ENCODE results near the gene EDIL3. TPM values are rescaled to one million over a fixed set of nuclear protein-coding genes. Genes with fewer than 3 reads are reported as not detected.

Gene EDIL3, protein sequence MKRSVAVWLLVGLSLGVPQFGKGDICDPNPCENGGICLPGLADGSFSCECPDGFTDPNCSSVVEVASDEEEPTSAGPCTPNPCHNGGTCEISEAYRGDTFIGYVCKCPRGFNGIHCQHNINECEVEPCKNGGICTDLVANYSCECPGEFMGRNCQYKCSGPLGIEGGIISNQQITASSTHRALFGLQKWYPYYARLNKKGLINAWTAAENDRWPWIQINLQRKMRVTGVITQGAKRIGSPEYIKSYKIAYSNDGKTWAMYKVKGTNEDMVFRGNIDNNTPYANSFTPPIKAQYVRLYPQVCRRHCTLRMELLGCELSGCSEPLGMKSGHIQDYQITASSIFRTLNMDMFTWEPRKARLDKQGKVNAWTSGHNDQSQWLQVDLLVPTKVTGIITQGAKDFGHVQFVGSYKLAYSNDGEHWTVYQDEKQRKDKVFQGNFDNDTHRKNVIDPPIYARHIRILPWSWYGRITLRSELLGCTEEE
- not detected for total RNA-seq

DNA sequence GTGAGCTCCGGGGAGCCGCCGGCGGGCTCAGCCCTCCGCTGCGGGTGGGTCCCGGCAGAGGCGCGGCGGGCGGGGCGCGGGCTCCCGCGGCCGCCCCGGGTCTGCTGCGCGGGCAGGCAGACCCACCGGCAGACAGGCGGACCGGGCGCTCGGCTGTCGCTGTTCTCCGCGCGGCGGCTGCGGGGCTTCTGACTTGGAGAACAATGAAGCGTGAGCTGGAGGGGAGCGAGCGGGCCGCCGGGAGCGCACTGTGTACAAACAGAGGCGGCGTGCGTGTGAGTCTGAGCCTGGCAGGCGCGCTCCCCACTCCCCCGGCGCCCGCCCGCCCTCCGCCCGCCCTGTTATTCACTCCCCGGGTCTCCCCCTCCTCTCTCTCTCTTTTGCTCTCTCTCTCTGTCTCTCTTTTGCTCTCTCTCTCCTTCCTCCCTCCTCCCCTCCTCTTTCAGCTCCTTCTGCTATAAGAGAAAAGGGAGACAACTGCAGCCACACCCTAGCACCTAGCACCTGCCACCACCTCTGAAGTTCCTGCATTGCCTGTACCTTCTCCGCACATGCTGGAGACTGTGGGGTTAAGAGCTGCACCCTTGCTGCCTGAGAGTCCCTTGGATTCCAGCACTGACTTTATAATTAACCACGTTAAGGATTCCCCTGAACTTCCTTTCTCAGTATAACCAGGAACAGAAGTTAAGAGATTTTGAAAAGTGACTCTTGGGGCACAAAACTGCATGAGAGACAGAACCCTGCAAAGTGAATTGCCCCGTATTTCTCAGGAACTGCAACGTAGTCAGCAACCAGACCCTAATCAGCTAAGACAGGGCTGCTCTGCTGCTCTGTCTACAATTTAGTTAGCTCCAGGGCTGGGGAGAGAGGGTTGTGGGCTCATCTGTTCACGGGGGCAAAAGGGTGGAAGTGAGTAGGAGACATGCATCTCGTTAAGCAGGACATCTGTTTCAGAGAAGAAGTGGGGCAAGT, at the start of gene EDIL3:
Gene EDIL3, minus strand, starts transcription at position 277 of the 972 bp plus-strand sequence. CDS start 506 bp downstream, outside the sequence.
- no peak for DNase-seq
- Mint-ChIP-seq H3K27me3 (peaks cover 47% of the 10 kb centered on the region), H3K9me3 (no peaks in the 10 kb centered on the region), H3K4me1 (peaks cover 12% of the 10 kb centered on the region), H3K27ac (no peak within 1 kb of the TSS), H3K36me3 (ENCODE audit: low read depth) (no peaks in the 10 kb centered on the region), H3K4me3 (no peak within 1 kb of the TSS)
- ChIA-PET CTCF (no interaction called here), POLR2A (no interaction called here)

DNA sequence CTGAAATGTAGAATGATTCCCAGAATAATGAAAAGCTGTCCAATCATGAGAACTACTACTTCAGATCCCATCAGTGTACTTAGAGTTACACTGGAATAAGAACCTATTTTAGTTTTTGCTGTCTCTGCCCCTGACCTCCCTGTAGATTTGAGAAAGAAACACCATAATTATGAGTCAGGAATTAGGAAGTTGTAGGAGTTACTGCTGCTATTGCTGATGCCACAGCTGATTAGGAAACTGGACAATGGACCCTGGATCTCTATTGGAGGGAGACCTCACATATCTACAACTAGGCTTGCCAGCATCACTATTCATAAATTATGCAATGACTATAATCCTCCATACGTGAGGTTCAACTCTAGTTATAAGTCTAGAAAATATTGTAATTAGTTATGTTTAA, 48.8 kb upstream of the EDIL3 start:
- Mint-ChIP-seq H3K9me3 (no peaks in the 10 kb centered on the region), H3K4me3 (no peak overlapping the region), H3K36me3 (ENCODE audit: low read depth) (no peaks in the 10 kb centered on the region), H3K4me1 (no peaks in the 10 kb centered on the region), H3K27ac (no peak overlapping the region), H3K27me3 (no peaks in the 10 kb centered on the region)
- ChIA-PET POLR2A (no interaction called here), CTCF (no interaction called here)
- DNase-seq, result no peak

DNA sequence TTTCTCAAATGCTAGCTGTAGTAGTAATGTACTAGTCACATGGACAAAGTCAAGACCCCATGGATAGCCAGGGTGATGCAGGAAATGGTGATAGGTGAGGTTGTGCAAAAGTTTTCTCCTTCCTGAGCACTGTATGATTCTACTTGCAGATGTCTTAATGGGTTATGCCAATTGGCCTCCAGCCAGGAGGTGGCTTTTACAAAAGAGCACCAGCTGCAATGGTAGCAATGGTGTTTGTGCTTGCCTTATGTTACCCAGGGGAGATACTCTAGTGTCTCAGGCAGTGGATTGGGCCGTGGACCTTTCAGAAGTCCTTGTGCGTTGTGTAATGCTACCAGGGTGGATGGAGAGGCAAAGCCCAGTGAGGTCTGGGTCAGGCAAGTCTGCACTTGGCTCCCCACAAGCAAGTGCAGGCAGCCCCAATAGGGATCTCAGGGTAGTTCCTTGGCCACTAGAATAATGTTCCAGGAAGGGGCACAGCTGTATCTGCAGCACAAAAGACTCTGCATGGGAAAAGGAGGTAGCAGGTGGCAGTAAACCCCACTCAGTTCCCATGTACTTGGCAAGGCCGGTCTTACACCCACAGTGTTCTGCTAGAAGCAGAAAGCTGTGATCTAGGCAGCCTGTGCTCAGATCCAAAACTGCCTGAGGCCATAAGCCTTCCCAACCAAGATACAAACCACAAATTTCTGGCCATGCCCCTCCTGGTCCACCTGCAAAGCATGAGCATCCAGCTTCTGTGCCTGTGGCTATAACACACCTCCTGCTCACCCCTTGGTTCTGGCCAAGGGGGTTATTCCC, 46.4 kb upstream of the EDIL3 start:
- POLR2A ChIA-PET, result no interaction called here
- DNase-seq, result no peak
- no peaks in the 10 kb centered on the region for H3K4me1 Mint-ChIP-seq
- CTCF ChIA-PET, result no interaction called here
- no peaks in the 10 kb centered on the region for H3K36me3 Mint-ChIP-seq (ENCODE audit: low read depth)
- no peak overlapping the region for H3K27ac Mint-ChIP-seq
- no peaks in the 10 kb centered on the region for H3K9me3 Mint-ChIP-seq
- H3K27me3 Mint-ChIP-seq, result no peaks in the 10 kb centered on the region
- no peak overlapping the region for H3K4me3 Mint-ChIP-seq

DNA sequence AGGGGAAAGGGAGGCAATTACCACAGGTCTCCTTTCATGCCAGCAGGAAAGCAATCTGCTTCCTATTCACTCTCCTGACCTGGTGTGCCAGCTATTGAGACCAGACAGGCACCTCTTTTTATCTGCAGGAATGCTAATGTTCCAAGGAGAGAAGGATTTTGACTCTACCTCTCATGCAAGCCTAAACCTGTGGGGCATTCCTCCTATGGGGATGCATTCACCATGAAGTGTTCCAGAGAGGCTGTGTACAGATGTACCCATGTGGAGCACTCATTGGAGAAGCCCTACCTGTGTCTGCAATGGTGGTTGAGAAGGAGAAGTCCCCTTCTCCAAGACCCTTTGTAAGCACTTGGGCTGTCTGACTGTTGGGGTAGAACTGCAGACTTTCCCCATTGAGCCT, 45.4 kb upstream of the EDIL3 start:
- CTCF ChIA-PET, result no interaction called here

DNA sequence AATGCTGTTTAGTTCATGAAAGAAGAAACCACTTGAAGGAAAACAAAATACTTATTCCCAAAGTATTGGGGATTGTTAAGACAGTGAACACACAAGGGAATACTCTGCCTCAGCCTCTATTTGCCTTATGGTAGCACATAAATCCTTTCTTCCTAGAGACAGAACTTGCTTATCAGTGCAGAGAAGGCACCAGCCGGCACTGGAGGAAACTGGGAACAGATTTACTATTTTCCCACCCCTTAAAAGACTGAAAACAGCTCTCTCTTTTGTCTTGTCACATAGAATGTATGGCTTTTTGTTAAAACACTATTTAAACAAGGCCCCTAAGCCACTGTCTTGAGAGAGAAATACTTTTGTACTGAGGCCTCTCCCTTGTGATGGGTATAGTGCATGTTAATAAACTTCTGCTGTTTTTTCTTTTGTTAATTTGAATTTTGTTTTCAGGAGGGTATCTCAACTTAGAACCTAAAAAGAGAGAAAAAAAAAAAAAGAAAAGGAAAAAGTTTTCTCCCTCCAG, 40.7 kb upstream of the EDIL3 start:
- Mint-ChIP-seq H3K27ac (no peak overlapping the region), H3K4me1 (no peaks in the 10 kb centered on the region), H3K36me3 (ENCODE audit: low read depth) (no peaks in the 10 kb centered on the region), H3K4me3 (no peak overlapping the region), H3K27me3 (no peaks in the 10 kb centered on the region), H3K9me3 (no peaks in the 10 kb centered on the region)
- ChIA-PET CTCF (no interaction called here), POLR2A (no interaction called here)
- DNase-seq, result no peak

More for the DNA sequence above, 45.4 kb upstream of the EDIL3 start:
- no peak for DNase-seq
- no peak overlapping the region for H3K4me3 Mint-ChIP-seq
- no peaks in the 10 kb centered on the region for H3K36me3 Mint-ChIP-seq (ENCODE audit: low read depth)
- H3K9me3 Mint-ChIP-seq, result no peaks in the 10 kb centered on the region
- no peaks in the 10 kb centered on the region for H3K4me1 Mint-ChIP-seq
- POLR2A ChIA-PET, result no interaction called here
- no peak overlapping the region for H3K27ac Mint-ChIP-seq
- H3K27me3 Mint-ChIP-seq, result no peaks in the 10 kb centered on the region

DNA sequence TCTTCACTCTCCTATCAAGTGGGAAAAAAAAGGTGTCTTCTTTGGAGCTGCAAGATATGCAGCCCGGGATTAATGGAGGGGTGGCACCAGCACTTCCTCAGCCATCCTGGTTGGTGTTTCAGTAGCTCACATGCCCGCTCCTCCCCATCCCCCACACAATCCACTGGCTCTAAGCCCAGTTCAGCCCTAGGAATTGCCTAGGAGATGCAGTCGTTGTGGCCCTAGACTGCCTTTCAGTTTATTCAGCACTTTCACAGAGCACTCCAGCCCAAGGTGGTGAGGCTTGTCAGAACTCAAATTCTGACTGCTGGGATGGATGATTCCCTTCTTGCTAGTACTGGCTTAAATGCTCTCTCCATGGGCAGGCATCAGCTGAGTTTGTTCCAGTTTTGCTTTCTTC, 35.1 kb upstream of the EDIL3 start:
- Mint-ChIP-seq H3K4me1 (no peaks in the 10 kb centered on the region), H3K36me3 (ENCODE audit: low read depth) (no peaks in the 10 kb centered on the region), H3K4me3 (no peak overlapping the region), H3K27ac (no peak overlapping the region), H3K9me3 (peaks cover 7% of the 10 kb centered on the region), H3K27me3 (no peaks in the 10 kb centered on the region)
- CTCF ChIA-PET, result no interaction called here
- no peak for DNase-seq
- POLR2A ChIA-PET, result no interaction called here

DNA sequence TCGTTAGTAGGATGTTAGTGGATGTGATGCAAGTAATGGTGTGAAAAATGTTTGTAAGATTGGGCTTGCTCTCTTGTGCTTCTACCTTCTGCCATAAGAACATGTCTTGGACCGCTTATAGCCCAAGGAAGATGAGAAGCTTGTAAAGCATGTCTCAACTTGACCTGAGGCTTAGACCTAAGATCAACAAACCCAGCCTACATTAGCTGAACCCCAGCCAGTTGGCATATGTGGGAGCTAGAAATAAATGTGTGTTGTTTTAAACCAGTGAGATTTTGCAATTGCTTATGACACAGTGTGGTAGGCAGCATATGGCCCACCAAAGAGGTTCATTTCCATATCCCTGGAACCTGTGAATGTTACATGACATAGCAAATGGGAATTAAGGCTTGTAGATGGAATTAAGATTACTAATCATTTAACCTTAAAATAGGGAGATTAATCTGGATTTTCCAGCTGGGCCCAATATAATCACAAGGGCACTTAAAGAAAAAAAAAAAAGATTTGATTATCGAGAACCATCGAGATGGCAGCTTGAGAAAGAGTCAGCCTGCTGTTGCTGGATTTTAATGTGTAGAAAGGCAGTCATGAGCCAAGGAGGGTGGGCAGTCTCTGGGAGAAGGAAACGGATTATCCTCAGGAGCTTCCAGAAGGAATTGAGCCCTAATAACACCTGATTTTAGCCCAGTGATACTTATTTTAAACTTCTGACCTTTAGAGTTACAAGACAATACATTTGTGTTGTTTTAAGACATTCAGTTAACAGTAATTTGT, 27.3 kb upstream of the EDIL3 start:
- H3K36me3 Mint-ChIP-seq (ENCODE audit: low read depth), result no peaks in the 10 kb centered on the region
- no peaks in the 10 kb centered on the region for H3K4me1 Mint-ChIP-seq
- DNase-seq, result no peak
- CTCF ChIA-PET, result interaction anchor here (0.8 kb wide), 1 partner anchor 12 kb away, joined by 3 read pairs; no protein-coding TSS in a partner anchor
- POLR2A ChIA-PET, result no interaction called here
- no peak overlapping the region for H3K27ac Mint-ChIP-seq
- no peaks in the 10 kb centered on the region for H3K9me3 Mint-ChIP-seq
- H3K4me3 Mint-ChIP-seq, result no peak overlapping the region
- H3K27me3 Mint-ChIP-seq, result no peaks in the 10 kb centered on the region

DNA sequence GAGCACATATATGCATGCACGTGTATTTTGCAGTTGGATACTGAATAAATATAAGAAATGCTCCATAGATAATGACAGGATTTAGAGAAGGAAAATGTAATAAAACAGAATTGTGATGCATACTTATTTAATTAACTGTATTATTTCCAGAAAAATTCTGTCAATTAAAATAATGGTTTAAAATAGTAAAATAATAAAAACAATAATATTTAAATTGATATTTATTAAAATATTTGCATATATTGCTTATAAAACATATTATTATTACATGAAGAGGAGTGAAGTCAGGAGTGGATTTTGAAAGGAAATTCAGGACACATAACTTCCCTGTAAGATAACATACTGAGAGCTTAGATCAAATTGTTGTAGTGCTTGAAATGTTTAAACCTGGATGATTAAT, 21.4 kb upstream of the EDIL3 start:
- Mint-ChIP-seq H3K4me1 (no peaks in the 10 kb centered on the region), H3K27ac (no peak overlapping the region), H3K36me3 (ENCODE audit: low read depth) (no peaks in the 10 kb centered on the region), H3K9me3 (no peaks in the 10 kb centered on the region), H3K27me3 (no peaks in the 10 kb centered on the region), H3K4me3 (no peak overlapping the region)
- ChIA-PET CTCF (no interaction called here), POLR2A (no interaction called here)
- DNase-seq, result no peak

DNA sequence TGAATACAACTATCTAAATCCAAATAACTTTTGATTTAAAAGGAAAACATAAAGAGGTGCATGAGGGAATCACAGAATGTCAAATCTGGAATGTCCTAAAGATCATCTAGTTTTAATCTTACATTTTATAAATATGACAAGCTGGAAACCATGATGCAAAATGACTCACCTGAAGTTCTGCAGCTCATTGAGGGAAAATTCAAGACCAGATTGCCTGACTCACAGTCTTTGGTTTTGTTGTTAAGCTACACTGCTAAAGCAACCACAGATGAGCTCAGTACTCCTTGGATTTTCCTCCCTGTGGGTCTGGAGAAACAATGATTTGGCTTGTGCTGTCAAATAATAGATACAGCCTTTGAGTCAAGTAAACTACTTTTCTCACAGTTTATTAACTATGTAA, 19.1 kb upstream of the EDIL3 start:
- POLR2A ChIA-PET, result no interaction called here
- Mint-ChIP-seq H3K36me3 (ENCODE audit: low read depth) (no peaks in the 10 kb centered on the region), H3K27me3 (no peaks in the 10 kb centered on the region), H3K4me1 (no peaks in the 10 kb centered on the region), H3K4me3 (no peak overlapping the region), H3K27ac (no peak overlapping the region), H3K9me3 (no peaks in the 10 kb centered on the region)
- DNase-seq, result no peak
- CTCF ChIA-PET, result no interaction called here

DNA sequence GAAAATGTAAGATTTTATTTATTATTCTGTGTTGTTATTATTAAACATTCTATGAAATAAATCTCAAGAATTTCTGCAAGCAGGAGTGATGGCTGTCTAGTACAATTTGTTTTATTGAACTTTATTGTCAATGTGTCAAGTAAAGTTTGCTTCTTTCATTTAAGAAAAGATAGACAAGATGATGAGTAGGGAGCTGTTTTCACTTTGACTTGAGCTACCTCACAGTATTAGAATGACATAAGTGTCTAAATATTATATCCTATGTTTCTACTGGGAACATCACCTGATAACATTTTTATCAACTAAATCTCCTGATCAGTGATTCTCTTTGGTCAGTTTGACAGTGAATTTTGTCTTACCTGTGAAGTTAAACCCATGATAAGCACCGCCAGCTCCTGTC, 12.7 kb upstream of the EDIL3 start:
- H3K27me3 Mint-ChIP-seq, result no peaks in the 10 kb centered on the region
- no peaks in the 10 kb centered on the region for H3K4me1 Mint-ChIP-seq
- POLR2A ChIA-PET, result no interaction called here
- H3K4me3 Mint-ChIP-seq, result no peak overlapping the region
- no peak for DNase-seq
- H3K36me3 Mint-ChIP-seq (ENCODE audit: low read depth), result no peaks in the 10 kb centered on the region
- CTCF ChIA-PET, result no interaction called here
- no peaks in the 10 kb centered on the region for H3K9me3 Mint-ChIP-seq
- H3K27ac Mint-ChIP-seq, result no peak overlapping the region

DNA sequence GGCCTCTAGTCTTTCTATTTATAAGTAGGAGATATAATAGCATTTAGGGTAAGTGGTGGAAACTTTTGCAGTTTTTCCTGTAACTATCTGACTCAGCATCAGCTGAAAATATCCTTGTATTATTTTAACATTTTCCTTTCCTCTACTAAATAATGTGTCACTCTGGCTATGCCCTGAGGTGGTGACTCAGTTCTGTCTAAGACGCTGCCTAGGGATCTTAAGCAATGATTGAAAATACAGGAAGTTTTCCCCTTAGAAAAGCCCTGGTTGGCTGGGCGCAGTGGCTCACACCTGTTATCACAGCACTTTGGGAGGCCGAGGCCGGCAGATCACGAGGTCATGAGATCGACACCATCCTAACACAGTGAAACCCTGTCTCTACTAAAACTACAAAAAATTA, 9.3 kb upstream of the EDIL3 start:
- no peak for DNase-seq
- H3K4me3 Mint-ChIP-seq, result no peak overlapping the region
- no peaks in the 10 kb centered on the region for H3K27me3 Mint-ChIP-seq
- H3K4me1 Mint-ChIP-seq, result no peaks in the 10 kb centered on the region
- no peak overlapping the region for H3K27ac Mint-ChIP-seq
- H3K9me3 Mint-ChIP-seq, result no peaks in the 10 kb centered on the region
- ChIA-PET POLR2A (no interaction called here), CTCF (no interaction called here)
- no peaks in the 10 kb centered on the region for H3K36me3 Mint-ChIP-seq (ENCODE audit: low read depth)

DNA sequence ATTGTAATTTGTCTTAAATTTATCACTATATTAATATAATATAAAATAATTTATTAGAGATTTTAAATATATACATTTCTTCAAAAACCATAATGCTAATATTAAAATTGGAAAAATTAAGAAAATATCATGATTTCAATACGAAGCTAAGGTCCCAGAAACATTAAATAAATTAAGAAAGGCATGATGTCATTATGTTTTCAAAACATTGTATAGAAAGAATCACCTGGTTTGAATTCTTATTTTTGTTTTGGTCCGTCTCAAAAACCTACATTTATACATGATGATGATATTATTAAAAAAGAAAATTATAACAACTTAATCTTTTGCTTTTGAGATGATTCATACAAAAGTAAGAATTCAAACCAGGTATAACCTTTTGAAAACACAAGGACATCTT, 8.2 kb upstream of the EDIL3 start:
- Mint-ChIP-seq H3K9me3 (no peaks in the 10 kb centered on the region), H3K27me3 (no peaks in the 10 kb centered on the region), H3K27ac (no peak overlapping the region), H3K36me3 (ENCODE audit: low read depth) (no peaks in the 10 kb centered on the region), H3K4me1 (no peaks in the 10 kb centered on the region), H3K4me3 (no peak overlapping the region)
- no peak for DNase-seq
- ChIA-PET POLR2A (no interaction called here), CTCF (no interaction called here)
